Calu3 (cell line): ENCODE data around the gene RANBP17. TPM values are rescaled to one million over a fixed set of nuclear protein-coding genes. Genes with fewer than 3 reads are reported as not detected.

Source experiments
- BruUV-seq: library from RNA; stranded (reverse); fragments of 400-500 nt; replicated peaks from 2 replicates; lab custom pipeline; 2021; lab: Mats Ljungman, UMichigan
- CTCF ChIA-PET: fragments of 300-600 bp; sonication (Branson Sonifier 250); formaldehyde crosslinking; loops from one replicate; lab custom pipeline; 2022; ENCODE audit warnings: antibody characterized with exemption; lab: Charles Lee
- DNase-seq: peaks from one replicate; pipeline ENCODE4 v3.0.0; 2022
- H3K27ac Mint-ChIP-seq: one replicate; pipeline ENCODE4 v1.8.0; 2022; ENCODE audit warnings: mixed read lengths; ENCODE audit not compliant: unreplicated experiment
- H3K27me3 Mint-ChIP-seq: one replicate; pipeline ENCODE4 v1.8.0; 2022; ENCODE audit warnings: mixed read lengths; ENCODE audit not compliant: unreplicated experiment
- H3K36me3 Mint-ChIP-seq: one replicate; pipeline ENCODE4 v1.8.0; 2022; ENCODE audit warnings: mild to moderate bottlenecking, moderate library complexity, mixed read lengths; ENCODE audit not compliant: insufficient read depth, unreplicated experiment
- H3K4me1 Mint-ChIP-seq: one replicate; pipeline ENCODE4 v1.8.0; 2022; ENCODE audit warnings: mild to moderate bottlenecking, low read depth, mixed read lengths; ENCODE audit not compliant: unreplicated experiment
- H3K4me3 Mint-ChIP-seq: one replicate; pipeline ENCODE4 v1.8.0; 2022; ENCODE audit warnings: mild to moderate bottlenecking, low read depth, moderate library complexity, mixed read lengths; ENCODE audit not compliant: unreplicated experiment
- H3K9me3 Mint-ChIP-seq: one replicate; pipeline ENCODE4 v1.8.0; 2022; ENCODE audit warnings: low read depth, mixed read lengths; ENCODE audit not compliant: unreplicated experiment
- intact Hi-C: fragments of 100-400 bp; cut with micrococcal nuclease; formaldehyde crosslinking; loops from one replicate; pipeline ENCODE4 v1.10.0; 2022; ENCODE audit not compliant: unreplicated experiment
- total RNA-seq: library from RNA; stranded (reverse); gene quantifications from 2 replicates; pipeline ENCODE4 v1.2.3, GENCODE V29; 2022
- TF ChIP-seq, protein P1 (sequence below): fragments of 200-600 bp; IDR thresholded peaks from one replicate; pipeline ENCODE4 v1.8.0; 2022; ENCODE audit warnings: antibody characterized with exemption; ENCODE audit not compliant: unreplicated experiment

RANBP17 gene
- total RNA-seq, 1 experiment from 2014 or later: 117 TPM

DNA sequence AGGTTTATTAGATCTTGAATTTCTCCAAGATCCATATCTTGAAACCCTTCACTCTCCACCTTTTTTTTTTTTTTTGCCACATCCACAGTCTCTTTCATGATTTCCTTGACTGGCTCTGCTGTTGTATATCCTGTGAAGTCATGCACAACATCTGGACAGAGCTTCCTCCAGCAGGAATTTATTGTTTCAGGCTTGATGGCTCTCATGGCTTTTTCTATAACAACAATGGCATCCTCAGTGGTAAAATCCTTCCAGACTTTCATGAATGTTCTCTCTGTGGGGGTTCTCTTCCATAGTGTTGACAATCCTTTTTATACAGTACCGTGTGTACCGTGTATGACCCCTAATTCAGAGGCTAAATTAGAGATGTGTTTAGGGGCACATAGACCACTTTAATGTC, 24.0 kb downstream of the RANBP17 start:
- Mint-ChIP-seq H3K4me1 (peaks cover under 1% of the 10 kb centered on the region), H3K27ac (no peak overlapping the region), H3K27me3 (no peaks in the 10 kb centered on the region), H3K9me3 (no peaks in the 10 kb centered on the region), H3K36me3 (peaks cover 23% of the 10 kb centered on the region), H3K4me3 (no peak overlapping the region)
- intact Hi-C loops: no loop called here
- TF ChIP-seq, protein P1, sequence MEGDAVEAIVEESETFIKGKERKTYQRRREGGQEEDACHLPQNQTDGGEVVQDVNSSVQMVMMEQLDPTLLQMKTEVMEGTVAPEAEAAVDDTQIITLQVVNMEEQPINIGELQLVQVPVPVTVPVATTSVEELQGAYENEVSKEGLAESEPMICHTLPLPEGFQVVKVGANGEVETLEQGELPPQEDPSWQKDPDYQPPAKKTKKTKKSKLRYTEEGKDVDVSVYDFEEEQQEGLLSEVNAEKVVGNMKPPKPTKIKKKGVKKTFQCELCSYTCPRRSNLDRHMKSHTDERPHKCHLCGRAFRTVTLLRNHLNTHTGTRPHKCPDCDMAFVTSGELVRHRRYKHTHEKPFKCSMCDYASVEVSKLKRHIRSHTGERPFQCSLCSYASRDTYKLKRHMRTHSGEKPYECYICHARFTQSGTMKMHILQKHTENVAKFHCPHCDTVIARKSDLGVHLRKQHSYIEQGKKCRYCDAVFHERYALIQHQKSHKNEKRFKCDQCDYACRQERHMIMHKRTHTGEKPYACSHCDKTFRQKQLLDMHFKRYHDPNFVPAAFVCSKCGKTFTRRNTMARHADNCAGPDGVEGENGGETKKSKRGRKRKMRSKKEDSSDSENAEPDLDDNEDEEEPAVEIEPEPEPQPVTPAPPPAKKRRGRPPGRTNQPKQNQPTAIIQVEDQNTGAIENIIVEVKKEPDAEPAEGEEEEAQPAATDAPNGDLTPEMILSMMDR: no peak
- DNase-seq: no peak
- CTCF ChIA-PET: interaction anchor here (0.7 kb wide), 1 partner anchor 38 kb away, joined by 5 read pairs; no protein-coding TSS in a partner anchor
- no TSS peak for BruUV-seq

DNA sequence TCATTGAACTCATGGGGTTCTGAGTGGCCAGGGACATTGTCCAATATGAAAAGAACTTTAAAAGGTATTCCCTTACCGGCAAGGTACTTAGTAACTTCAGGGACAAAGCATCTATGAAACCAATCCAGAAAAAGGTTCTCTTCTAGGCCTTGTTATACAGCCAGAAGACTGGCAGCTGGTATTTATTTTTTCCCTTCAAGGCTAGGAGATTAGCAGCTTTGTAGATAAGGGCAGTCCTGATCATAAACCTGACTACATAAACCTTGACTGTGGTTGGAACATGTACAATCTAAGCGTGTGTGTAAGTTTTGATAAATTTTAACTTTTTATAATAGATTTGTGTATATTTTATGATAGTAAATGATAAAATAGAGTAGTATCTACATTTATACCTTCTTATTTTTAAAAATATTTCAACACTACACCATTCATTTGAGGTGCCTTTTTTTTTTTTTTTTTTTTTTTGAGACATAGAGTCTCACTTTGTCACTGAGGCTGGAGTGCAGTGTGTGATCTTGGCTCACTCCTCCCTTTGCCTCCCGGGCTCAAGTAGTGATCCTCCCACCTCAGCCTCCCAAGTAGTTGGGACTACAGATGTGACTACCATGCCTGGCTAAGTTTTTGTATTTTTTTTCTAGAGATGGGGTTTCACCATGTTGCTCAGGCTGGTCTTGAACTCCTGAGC, 24.5 kb downstream of the RANBP17 start:
- TF ChIP-seq, protein P1: no peak
- no peak for DNase-seq
- Mint-ChIP-seq H3K36me3 (peaks cover 23% of the 10 kb centered on the region), H3K27me3 (no peaks in the 10 kb centered on the region), H3K27ac (no peak overlapping the region), H3K9me3 (no peaks in the 10 kb centered on the region), H3K4me3 (no peak overlapping the region), H3K4me1 (peaks cover 6% of the 10 kb centered on the region)
- CTCF ChIA-PET: interaction anchor here (0.7 kb wide), 1 partner anchor 38 kb away, joined by 5 read pairs; no protein-coding TSS in a partner anchor
- intact Hi-C loops: no loop called here
- no TSS peak for BruUV-seq

DNA sequence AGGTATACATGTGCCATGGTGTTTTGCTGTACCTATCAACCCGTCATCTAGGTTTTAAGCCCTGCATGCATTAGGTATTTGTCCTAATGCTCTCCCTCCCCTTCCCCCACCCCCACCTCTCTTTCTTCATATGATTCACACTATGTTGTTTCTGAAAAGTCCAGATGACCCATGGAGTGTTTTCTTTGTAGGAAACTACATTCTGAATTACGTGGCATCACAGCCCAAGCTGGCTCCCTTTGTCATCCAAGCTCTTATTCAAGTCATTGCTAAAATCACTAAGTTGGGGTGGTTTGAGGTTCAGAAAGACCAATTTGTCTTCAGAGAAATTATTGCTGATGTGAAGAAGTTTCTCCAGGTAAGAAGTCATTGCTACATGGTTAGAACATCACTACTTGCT, 30.4 kb downstream of the RANBP17 start:
- no peak overlapping the region for H3K27ac Mint-ChIP-seq
- peaks cover 11% of the 10 kb centered on the region for H3K4me1 Mint-ChIP-seq
- intact Hi-C loops: no loop called here
- DNase-seq: no peak
- peaks cover 8% of the 10 kb centered on the region for H3K36me3 Mint-ChIP-seq
- no peaks in the 10 kb centered on the region for H3K27me3 Mint-ChIP-seq
- H3K4me3 Mint-ChIP-seq: no peak overlapping the region
- no TSS peak for BruUV-seq
- no peaks in the 10 kb centered on the region for H3K9me3 Mint-ChIP-seq
- TF ChIP-seq, protein P1: no peak
- CTCF ChIA-PET: no interaction called here

DNA sequence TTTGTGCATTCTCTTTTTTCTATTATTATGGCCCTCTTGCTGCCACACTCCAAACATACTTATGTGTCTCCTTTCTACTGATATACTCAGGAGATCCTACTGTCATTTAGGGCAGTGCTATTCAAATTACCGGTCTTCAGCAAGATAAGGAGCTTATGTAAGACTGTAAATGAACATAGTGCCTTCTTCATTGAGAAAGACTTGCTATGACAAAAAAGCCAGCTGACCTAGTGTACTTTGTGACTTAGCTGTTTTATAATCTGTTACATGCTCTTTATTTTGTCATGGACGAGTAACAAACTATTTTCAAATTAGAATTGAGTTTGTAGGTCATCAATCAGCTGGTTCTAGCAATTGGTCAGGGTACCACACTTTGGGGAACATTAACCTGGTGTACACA, 32.8 kb downstream of the RANBP17 start:
- TF ChIP-seq, protein P1: no peak
- no peaks in the 10 kb centered on the region for H3K27me3 Mint-ChIP-seq
- BruUV-seq: no TSS peak
- peaks cover 5% of the 10 kb centered on the region for H3K9me3 Mint-ChIP-seq
- no peak overlapping the region for H3K4me3 Mint-ChIP-seq
- CTCF ChIA-PET: interaction anchor here (0.6 to 1.2 kb wide), 2 partner anchors 53 to 281 kb away, joined by 3 read pairs; no protein-coding TSS in a partner anchor
- peaks cover 11% of the 10 kb centered on the region for H3K4me1 Mint-ChIP-seq
- H3K27ac Mint-ChIP-seq: no peak overlapping the region
- DNase-seq: no peak
- intact Hi-C loops: no loop called here
- H3K36me3 Mint-ChIP-seq: no peaks in the 10 kb centered on the region
